Panc1 (cell line): ENCODE data around the gene ADAM12. TPM values are rescaled to one million over a fixed set of nuclear protein-coding genes. Genes with fewer than 3 reads are reported as not detected.

Experiments
- ATAC-seq: fragments of 200-7000 bp; cut with Tn5 transposase; 2 replicates; pipeline ENCODE4 v1.9.1; 2020; ENCODE audit warnings: mild to moderate bottlenecking, moderate library complexity
- BruUV-seq: library from RNA; stranded (reverse); fragments of 400-500 nt; replicated peaks from 2 replicates; lab custom pipeline; 2021; lab: Mats Ljungman, UMichigan
- CTCF ChIA-PET: fragments of 300-600 bp; sonication (Branson Sonifier 250); formaldehyde crosslinking; loops from one replicate; lab custom pipeline; 2022; ENCODE audit warnings: antibody characterized with exemption; lab: Charles Lee
- POLR2A ChIA-PET: fragments of 300-600 bp; sonication (Branson Sonifier 250); formaldehyde crosslinking; loops from one replicate; lab custom pipeline; 2022; ENCODE audit warnings: antibody characterized with exemption; lab: Charles Lee
- DNase-seq: peaks from one replicate; pipeline ENCODE4 v3.0.0-alpha.2; 2010; ENCODE audit warnings: low read depth, low spot score
- H3K27ac ChIP-seq: 2 replicates; pipeline ENCODE4 v1.5.1; 2011; ENCODE audit warnings: mild to moderate bottlenecking, low read length, inconsistent platforms
- H3K27me3 ChIP-seq: fragments of 200-500 bp; sonication (Bioruptor generic); 2 replicates; pipeline ENCODE4 v1.6.0; 2014; ENCODE audit warnings: low read length, inconsistent platforms; ENCODE audit not compliant: control insufficient read depth, insufficient read depth
- H3K36me3 ChIP-seq: fragments of 200-500 bp; sonication (Bioruptor generic); 2 replicates; pipeline ENCODE4 v1.5.1; 2014; ENCODE audit warnings: inconsistent platforms, mild to moderate bottlenecking, low read length, moderate library complexity; ENCODE audit not compliant: control insufficient read depth, insufficient read depth
- H3K4me1 ChIP-seq: 2 replicates; pipeline ENCODE4 v1.5.1; 2011; ENCODE audit warnings: inconsistent platforms, mild to moderate bottlenecking, low read length, moderate library complexity; ENCODE audit not compliant: control insufficient read depth, insufficient read depth
- H3K4me3 ChIP-seq, 2 experiments: 2 replicates each; pipeline ENCODE4 v1.5.1; 2011 to 2012; ENCODE audit warnings: low read depth in 2 of 2, low read length in 2 of 2, mild to moderate bottlenecking in 2 of 2, inconsistent platforms in 1 of 2, moderate library complexity in 1 of 2
- H3K9me3 ChIP-seq: fragments of 200-500 bp; sonication (Bioruptor generic); 2 replicates; pipeline ENCODE4 v1.5.1; 2014; ENCODE audit warnings: low read depth, mild to moderate bottlenecking, inconsistent platforms, low read length, moderate library complexity; ENCODE audit not compliant: control insufficient read depth, insufficient read depth
- CTCF ChIP-seq: fragments of 450-650 bp; IDR thresholded peaks from 2 replicates; pipeline ENCODE4 v1.5.1; 2017; ENCODE audit warnings: mild to moderate bottlenecking
- POLR2AphosphoS5 ChIP-seq: IDR thresholded peaks from 2 replicates; pipeline ENCODE4 v1.6.1; 2012; ENCODE audit warnings: mild to moderate bottlenecking, low read depth, low read length, moderate library complexity
- REST ChIP-seq, 2 experiments: IDR thresholded peaks; 2 replicates each; pipeline ENCODE4 v1.6.1; 2011 to 2012; ENCODE audit warnings: low read depth in 2 of 2, control low read depth in 1 of 2, low read length in 1 of 2, mild to moderate bottlenecking in 1 of 2, moderate library complexity in 1 of 2; ENCODE audit not compliant: insufficient read depth in 1 of 2
- SIN3A ChIP-seq: IDR thresholded peaks from 2 replicates; pipeline ENCODE4 v1.6.1; 2012; ENCODE audit warnings: low read depth, mild to moderate bottlenecking, low read length, moderate library complexity, borderline replicate concordance; ENCODE audit not compliant: insufficient read depth
- TCF7L2 ChIP-seq: IDR thresholded peaks from 2 replicates; pipeline ENCODE4 v1.6.1; 2011; ENCODE audit warnings: mild to moderate bottlenecking, low read depth, low read length, inconsistent platforms
- in situ Hi-C: cut with HindIII; loops from 2 replicates; pipeline ENCODE4 v1.10.0; 2016; ENCODE audit warnings: low sequenced_read_pairs, low pct_unique_long_range_greater_than_20kb
- intact Hi-C: fragments of 100-400 bp; cut with micrococcal nuclease; formaldehyde crosslinking; loops from one replicate; pipeline ENCODE4 v1.10.0; 2022; ENCODE audit not compliant: unreplicated experiment
- total RNA-seq: library from RNA; stranded (reverse); gene quantifications from one replicate; pipeline ENCODE4 v1.2.1, GENCODE V29; 2021; ENCODE audit not compliant: unreplicated experiment

Gene ADAM12
- total RNA-seq, 1 experiment from 2014 or later, result 0.10 TPM

GRCh38 chr10:126342680-126343079 is 45.6 kb downstream of the ADAM12 start:
- Histone ChIP-seq H3K36me3 (no peaks in the 10 kb centered on the region), H3K27ac (no peak overlapping the region), H3K27me3 (no peaks in the 10 kb centered on the region), H3K4me1 (no peaks in the 10 kb centered on the region), H3K9me3 (no peaks in the 10 kb centered on the region), H3K4me3 (no peak overlapping the region)
- ChIA-PET CTCF (no interaction called here), POLR2A (no interaction called here)
- no peak for ATAC-seq
- no TSS peak for BruUV-seq
- in situ Hi-C loops (no loop called here), intact Hi-C loops (no loop called here)
- DNase-seq, result no peak
- TF ChIP-seq TCF7L2 (no peak), POLR2AphosphoS5 (no peak), SIN3A (no peak), REST (IDR thresholded peaks at IDR 0.05; ENCODE audit: insufficient read depth in 1 of 2, low read depth in 2 of 2, low read length in 1 of 2) (no peak)

- DNase-seq (no peak), ATAC-seq (no peak)
- Histone ChIP-seq H3K27ac (no peak overlapping the region), H3K27me3 (no peaks in the 10 kb centered on the region), H3K9me3 (no peaks in the 10 kb centered on the region), H3K4me1 (no peaks in the 10 kb centered on the region), H3K4me3 (no peak overlapping the region), H3K36me3 (no peaks in the 10 kb centered on the region)
- ChIA-PET CTCF (no interaction called here), POLR2A (no interaction called here)
- no peak for TF ChIP-seq TCF7L2
- TF ChIP-seq REST (IDR thresholded peaks at IDR 0.05; ENCODE audit: insufficient read depth in 1 of 2, low read depth in 2 of 2, low read length in 1 of 2), result no peak
- no peak for TF ChIP-seq CTCF
- no peak for TF ChIP-seq SIN3A
- no peak for TF ChIP-seq POLR2AphosphoS5
- intact Hi-C loops (no loop called here), in situ Hi-C loops (no loop called here)
- no TSS peak for BruUV-seq
These were observed 46.8 kb downstream of the ADAM12 start for GRCh38 chr10:126341491-126341890.
